Keratinocyte (primary cell): ENCODE measurements around the gene INPP5A.

Experiments
- CTCF ChIP-seq, 3 experiments: IDR thresholded peaks in 1 of 3; conservative IDR thresholded peaks in 1 of 3; optimal IDR thresholded peaks in 1 of 3; 2 replicates in 2 of 3; 3 replicates in 1 of 3; pipeline versions ENCODE3 to v1.5.1; 2011; ENCODE audit warnings: low read length in 3 of 3, mild to moderate bottlenecking in 3 of 3, moderate library complexity in 2 of 3, control low read depth in 1 of 3, inconsistent platforms in 1 of 3; ENCODE audit not compliant: insufficient read depth in 2 of 3; ENCODE audit errors: extremely low read depth in 1 of 3
- EZH2 ChIP-seq: IDR thresholded peaks from one replicate; pipeline ENCODE4 v1.6.1; 2012; ENCODE audit warnings: inconsistent platforms, mild to moderate bottlenecking, low read length, moderate library complexity

DNA sequence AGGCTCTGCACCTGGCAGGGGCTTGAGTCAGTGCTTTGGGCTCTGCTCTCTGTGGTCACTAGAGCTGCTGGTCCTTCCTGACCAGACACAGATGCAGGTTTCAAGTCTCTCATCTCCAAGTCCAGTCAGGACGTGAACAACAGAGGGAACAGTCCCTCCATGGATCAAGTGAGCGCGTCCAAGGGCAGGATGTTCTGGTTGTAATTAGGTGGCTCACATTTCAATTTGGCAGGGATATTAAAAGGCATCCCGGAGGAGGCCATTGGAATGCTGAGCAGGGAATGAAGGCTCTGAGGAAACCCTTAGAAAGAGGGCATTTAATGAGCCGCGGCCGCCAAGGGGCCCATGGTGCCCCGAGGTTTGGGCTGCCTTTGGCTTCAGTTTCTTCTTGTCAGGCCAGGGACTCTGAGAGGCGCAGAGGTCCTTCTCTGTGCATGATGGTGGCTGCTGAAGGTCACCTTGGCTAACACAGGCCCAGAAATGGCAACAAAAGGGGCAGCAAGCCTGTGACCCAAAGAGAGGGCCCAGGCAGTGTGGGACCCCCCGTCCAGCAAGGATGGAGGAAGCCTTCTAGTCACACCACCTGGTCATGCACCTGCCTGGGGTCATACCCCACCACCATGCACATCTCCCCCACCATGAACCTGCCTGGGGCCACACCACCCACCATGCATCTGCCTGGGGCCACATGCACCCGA is 30.7 kb upstream of the INPP5A start:
- TF ChIP-seq CTCF (optimal IDR thresholded peaks at IDR 0.05 in 1 of 3, IDR thresholded peaks at IDR 0.05 in 1 of 3, conservative IDR thresholded peaks at IDR 0.05 in 1 of 3; ENCODE audit: extremely low read depth in 1 of 3, insufficient read depth in 2 of 3, low read length in 3 of 3) = no peak
- TF ChIP-seq EZH2 = no peak
